NCI-H82 (cell line): ENCODE results near the gene DPYSL3.
A peak's percentile ranks its signal among the peaks of the same experiment; 100 is the strongest.

Source experiments
- DNase-seq: peaks from one replicate; lab custom pipeline; 2025; lab: John Stamatoyannopoulos, UW

The DPYSL3 gene

DNA sequence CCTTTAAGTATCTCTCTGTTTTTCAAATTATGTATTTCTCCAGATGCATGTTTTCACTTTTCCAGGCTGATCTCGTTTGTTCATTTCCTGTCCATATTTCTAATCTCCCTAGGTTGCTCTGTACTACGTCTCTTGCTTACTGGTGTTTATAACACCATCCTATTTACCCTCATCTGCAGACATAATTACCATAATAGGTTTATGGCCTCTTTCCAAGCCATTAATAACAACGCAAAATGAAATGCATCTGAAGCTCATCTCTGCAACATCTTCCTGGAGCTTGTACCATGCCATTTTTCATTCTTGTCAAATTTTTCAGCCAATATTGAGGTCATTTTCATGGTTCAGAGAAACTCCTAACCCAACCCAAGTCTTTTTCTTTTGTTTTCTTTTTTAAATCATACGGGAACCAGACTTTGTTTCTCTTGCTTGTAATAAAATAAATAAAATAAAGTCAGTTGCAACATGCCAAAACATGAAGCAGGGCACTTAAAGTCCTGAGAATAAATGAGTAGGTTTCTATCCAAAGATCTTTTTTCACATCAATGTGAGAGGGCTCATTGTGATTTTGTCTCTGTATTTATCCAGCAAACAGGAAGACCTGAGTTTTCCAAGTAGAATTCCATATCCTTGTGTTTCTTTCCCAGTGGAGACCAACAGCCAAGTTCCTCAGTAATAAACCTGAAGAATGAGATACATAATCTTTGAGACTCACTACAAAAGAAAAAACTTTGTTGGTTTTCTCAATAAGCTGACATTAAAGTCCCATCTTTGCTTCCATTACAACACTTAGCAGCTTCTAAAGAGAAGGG is 37.0 kb downstream of the DPYSL3 start:
- DNase-seq = peak; percentile 55

DNA sequence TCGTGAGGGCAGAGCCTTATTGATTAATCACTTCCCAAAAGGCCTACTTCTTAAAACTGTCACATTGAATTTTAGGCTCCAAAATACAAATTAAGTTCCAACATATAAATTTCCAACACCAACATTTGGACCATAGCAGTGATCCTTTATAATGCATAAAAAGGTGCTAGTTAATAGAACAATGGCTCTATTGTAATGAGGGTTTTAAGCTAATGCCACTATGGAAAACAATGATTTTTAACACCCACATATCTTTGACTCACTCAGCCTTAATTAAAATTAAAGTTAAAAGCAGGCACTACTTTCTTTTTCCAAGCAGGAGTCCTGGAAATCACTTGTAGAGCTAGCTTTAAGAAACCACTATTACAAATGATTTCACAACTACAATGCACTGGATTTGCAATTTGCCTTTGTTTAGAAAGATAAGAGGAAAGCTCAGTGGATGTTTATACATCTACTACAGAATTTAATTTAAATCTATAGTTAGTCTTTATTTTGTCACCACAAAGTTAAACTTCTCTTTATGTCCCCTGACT is 41.8 kb downstream of the DPYSL3 start:
- DNase-seq = no peak

DNA sequence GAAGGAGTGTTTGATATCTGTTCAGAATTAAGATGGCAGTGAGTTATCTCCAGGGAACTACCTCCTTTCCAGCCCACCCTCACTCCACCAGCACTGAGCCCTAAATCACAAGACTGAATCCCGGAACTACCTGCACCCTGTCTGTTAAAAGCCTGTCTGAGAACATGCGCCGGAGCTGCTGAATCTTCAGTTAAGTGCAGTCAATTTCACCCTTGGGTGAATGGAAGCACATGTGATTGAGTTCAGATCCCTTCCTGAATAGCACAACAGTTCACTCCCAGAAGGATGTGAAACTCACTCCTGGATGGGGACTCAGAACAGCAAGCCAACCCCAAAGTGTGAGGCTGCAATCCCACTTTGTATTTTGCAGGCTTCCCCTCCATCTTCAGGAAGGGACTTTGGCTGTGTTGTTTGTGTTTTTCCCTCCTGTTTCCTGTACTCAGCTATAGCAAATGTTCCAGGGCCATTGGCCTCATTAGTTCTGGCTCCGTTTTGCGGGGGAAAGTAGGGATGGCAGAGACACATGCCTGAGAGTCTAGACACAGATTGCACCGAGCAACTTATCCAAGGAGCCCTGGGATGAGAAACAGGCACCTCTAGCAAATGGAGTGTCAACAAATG is 43.4 kb downstream of the DPYSL3 start:
- peak; percentile 27 for DNase-seq

DNA sequence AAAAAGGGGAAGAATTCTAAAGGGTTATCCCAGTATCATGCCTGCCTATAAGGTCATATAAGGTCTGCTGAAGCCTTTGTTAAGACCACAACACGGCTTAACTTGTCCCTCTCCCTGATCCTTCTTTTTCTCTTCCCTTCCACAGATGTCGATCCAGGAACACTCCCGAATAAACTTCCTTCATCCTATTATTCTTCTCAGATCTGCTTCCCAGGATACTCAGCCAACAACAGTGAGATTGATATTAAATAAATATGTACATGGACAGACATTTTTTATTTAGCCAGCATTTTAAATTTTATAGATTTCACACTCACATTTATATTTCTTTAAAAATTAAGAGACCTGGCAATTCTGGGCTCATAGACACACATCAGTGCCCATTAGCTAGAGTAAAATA is 44.1 kb downstream of the DPYSL3 start:
- peak; percentile 89 for DNase-seq

DNA sequence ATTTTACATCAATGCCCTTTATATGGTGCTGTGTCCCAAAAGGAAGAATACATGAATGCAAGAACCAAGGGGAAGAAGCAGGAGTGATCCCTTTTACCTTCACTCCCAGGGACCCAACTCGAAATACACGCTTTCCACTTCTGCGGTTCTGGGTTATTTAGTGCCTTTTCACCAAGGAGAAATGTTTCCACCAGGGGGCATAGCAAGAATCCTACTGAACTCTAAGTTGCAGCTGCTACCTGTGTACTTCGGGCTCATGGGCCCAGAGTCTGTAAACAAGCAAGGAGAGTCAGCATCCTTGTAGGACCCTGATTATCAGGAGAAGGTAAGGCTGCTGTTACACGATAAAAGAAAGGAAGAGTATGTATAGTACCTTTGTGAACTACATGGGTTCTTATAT is 45.7 kb downstream of the DPYSL3 start:
- peak; percentile 66 for DNase-seq

DNA sequence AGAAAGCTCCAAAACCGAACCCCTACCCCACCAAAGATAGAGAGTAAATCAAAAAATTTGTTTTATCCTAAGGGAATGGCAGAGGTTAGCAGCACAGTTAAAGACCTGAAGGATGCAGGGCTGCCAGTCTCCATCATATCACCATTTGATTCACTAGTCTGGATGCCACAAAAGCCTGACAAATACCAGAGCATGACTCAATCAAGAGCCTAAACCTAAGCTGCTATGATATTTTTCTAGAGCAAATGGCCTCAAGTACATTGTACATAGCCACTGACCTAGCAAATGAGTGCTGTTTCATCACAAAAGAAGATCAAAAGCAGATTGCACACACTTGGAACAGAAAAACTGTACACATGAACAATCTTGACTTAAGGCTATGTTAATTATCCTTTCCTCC is 48.0 kb downstream of the DPYSL3 start:
- no peak for DNase-seq

DNA sequence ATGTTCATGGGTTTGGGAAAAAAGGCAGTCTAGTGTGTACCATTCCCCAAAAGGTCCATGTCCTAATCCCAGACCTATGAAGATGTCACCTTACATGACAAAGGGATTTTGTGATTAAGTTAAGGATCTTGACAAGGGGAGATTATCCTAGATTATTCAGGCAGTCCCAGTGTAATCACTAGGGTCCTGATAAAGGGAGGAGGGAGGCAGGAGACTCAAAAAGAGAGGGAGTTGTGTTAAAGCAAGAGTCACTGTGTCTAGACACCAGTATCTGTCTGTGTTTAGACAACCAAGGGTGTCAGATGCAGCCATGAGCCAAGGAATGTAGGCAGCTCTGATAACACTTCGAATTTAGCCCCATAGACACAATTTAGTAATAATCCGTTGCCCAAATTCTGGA is 49.5 kb downstream of the DPYSL3 start:
- DNase-seq = peak; percentile 87

DNA sequence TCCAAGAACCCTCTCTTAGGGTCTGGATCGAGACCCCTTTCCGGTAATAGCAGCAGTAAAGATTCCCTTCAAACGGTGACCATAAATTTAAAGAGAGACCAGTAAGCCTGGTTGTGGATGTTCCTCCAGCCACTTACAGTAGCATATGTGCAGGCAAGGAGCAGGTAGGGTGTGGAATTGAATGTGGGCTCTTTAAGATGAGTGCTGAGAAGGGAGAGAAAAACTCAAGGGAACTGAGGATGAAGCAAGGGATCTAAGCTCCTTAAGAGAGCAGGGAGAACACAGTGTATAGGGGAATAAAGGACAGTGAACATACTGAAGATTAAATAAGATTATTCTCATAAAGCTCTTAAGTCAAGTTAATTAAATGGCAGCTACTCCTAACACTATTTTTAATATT is 51.3 kb downstream of the DPYSL3 start:
- DNase-seq = peak; percentile 89

DNA sequence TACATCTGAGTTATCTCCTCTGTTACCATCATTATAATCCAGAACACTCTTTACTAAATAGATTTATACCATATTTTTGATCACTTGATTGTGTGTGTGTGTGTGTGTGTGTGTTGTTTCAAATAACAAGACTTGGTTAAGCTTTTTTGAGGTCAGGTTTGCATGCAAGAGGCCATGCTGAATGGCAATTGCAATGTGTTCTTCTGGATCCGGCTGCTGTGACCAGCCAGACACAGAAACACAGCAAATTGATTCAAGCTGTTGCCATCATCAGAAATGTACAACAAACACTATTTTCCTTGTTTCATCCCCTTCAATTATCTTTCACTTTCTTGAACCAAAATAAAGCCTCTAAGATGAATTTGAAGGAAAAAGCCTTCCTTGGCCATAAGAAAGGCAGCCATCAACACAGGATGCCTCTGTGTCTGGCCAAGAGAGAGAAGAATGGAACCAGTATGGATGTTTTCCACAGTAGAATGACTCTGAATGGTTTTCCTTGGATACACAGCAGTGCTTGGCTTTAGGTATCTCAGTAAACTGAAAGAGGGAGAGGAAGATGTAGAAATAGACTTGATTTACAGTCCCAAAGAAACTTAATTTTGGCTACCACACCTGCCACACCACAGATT is 53.9 kb downstream of the DPYSL3 start:
- peak; percentile 13 for DNase-seq

DNA sequence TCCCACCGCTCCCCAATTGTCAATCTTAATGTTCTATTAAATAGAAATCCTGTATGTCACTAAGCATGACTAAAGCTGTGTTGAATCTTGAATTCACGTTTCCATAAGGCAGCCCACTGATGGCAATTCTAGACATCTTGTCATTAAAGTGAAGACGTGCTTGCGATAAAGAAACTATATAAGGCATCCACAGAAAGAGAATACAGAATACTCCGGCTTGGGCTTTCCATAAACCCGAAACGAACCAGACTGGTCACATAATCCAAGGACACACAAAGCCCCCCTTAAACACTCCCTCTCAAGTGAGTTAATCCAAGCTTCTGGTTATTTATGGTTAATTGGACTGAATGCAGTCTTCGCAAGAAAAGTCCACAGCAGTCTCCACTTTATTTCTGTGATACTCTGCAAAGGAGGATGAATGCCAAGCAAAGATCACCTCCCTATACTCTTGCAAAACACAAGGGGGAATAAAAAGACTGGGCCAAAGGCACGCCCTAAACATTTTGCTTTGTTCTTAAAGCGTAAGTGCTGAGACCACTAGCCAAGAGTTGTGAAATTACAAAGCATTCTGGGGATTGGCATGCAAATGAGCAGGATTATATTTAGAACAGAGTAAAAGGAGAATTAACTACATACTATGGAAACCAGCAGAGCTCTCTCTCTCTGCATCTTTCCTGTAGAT is 54.7 kb downstream of the DPYSL3 start:
- peak; percentile 82 for DNase-seq

DNA sequence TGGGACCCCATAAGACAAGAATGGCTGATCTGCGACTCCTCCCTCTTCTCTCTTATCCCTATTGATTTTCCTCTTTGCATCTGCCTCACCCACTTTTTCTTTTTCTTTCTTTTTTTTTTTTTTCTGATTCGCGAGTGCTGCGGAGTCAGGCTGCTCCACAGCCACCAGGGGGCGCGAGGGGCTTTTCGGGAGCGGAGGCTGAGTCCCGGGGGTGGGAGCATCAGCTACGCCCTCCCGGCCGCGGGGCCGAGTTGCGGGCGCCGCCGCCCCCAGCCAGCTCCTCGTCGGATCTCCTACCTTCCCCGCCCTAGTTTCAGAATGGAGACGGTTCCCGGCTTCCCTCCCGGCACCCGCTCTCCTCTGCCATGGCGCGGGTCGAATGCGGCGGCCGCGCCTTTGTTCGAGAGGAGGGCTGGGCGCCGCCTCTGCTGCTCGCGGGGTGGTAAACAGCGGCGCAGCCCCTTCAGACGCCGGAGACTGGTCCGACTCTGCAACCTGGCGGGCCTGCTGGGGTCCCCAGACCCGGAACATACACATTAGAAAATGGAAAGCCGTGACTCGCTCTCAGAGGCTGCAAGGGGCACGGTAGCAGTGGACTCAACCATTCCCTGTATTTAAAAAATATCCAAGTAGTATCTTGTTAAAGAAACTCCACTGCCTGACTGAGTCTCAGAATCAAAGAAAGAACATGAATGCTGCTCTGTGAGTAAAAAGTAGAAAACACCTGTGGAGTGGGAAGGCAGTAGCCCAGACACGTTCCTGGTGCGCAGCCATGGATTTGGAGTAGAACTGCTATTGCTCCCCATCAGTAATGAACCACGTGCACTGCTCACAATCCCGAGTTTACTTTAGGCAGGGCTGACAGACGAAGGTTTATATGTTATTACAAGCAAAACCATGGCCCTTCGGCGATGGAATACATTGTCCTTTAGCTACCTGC is 55.7 kb downstream of the DPYSL3 start:
- peak; percentile 93 for DNase-seq

DNA sequence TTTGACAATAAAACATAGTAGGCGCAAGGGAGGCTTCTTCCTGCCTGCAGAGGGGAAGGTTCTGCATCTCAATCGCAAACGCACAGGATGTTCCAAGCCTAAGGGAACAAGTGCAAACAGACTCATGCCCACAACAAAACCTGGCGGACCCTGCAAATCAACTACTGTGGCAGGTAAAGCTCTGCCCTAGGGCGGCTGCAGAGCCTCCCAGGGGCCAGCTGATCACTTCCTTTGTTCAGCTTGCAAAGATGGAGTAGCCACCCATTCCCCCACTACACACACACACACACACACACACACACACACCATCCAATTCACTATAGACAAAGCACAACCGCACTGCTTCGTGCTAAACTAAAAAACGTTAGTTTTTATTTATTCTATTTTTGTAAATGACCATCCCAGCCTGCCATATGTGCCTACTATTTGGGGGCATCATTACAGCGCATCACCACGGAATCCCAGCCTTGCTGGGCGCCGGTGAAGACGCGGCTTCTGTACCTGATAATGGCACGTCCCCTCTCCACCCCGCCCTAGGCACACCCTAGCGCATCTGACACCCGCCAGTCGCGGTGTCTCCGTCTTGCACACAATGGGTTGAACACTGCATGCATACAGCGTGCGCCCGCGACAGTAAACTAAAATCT is 57.6 kb downstream of the DPYSL3 start:
- DNase-seq = peak; percentile 51

DNA sequence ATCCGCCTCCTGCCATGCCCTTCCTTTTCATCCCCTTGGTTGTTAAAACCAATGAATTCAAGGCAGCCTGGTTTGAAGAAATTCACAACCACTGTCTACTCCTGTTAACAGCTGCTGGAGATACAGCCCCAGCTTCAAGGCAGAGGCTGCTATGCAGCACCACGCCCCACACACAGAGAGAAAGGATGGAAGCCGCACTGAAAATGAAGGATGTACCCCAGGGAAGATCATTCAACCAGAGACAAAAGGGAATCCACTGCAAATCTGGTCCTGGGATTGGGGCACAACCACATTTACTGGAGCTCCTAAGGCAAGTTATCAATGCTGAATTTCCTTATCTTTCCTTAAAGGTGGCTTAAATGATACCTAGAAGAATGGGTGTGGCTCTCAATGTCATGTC is 58.7 kb downstream of the DPYSL3 start:
- DNase-seq = no peak

DNA sequence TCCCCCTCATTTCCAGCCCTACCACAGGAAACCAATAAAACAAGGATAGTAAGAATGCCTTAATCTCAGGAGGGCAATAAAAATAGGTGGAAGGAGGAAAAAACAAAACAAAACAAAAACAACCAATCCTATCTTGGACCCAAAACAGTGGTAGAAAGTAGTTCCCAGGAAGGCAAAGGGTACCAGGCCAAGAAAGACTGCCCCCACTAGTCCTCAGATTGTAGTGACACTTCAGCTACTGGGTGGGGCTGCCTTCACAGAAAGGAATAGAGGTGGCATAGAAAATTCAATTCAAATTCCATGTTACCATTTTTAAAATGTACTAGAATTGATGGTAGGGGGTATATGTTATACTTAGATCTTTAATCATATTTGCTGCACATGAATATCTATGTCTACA is 59.3 kb downstream of the DPYSL3 start:
- peak; percentile 24 for DNase-seq

DNA sequence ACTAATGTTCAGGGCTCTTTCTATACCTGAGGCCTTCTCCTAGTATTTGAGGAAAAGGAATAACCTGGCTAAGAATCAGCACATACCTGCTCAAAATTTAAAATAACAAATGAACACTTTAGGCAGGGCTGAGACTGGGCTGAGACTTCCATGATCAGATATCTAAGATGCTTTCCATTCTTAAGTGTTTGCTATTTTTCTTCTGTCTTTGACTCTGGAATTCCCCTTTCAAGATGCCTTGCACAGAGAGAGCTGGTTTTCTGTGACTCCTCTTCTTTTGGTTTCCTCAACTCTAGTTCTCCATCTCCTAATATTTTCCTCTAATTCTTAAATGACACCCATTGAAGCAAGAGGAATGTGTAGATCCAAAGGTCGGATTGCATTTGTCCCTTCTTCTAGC is 61.1 kb downstream of the DPYSL3 start:
- no peak for DNase-seq

DNA sequence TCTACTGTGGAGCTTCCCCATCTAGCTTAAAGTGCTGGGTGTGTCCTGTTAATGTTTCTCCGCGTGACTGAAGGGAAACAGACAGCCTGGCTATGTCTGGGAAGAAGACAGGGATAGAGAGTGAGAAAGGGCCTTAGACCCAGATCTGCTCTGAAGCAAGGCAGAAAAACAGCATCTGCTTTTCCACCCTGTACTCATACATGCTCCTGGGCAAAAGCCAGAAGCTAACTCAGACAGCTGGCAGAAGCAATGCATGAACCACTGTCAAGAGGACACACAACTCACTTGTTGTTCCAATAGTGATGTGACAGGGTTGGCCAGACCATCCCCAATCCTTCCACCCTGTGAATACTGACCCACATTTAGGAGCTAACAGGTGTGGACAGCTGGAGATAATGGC is 63.3 kb downstream of the DPYSL3 start:
- DNase-seq = no peak

DNA sequence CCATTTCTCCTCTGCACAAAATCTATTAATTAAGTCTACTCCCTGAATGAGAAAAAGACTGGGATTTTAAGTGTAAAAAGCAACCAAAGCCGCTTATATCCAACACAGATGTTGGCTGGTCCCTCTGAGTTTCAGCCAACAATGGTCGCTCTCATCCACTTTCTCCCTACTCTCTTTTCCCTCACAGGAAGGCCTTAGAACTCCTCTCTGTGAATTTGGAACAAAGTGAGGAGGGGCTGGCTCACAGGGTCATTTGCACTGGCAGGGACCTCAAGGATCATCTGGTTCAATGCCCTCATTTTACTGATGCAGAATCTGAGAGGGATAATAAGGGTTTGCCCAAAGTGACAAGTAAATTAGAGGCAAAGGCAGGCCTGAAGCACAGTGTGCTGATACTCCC is 64.0 kb downstream of the DPYSL3 start:
- no peak for DNase-seq

DNA sequence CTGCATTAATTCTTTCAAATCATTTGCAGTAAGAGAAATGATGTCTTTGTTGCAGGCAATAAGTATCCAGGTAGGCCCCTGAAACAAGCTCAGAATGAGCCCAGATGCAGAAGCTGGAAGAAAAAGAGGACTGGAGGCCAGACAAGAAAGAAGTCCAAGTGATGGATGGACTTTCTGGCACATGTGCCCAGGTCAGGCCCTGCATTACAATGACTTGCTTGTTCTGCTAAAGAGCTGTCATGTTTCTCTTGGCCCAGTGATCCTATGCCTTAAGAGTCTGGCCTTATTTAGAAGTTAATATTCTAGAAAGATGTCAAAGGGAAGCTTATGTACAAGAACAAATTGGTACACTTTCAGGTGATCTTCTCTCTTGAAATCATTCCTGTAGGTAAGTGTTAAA is 64.8 kb downstream of the DPYSL3 start:
- DNase-seq = no peak

DNA sequence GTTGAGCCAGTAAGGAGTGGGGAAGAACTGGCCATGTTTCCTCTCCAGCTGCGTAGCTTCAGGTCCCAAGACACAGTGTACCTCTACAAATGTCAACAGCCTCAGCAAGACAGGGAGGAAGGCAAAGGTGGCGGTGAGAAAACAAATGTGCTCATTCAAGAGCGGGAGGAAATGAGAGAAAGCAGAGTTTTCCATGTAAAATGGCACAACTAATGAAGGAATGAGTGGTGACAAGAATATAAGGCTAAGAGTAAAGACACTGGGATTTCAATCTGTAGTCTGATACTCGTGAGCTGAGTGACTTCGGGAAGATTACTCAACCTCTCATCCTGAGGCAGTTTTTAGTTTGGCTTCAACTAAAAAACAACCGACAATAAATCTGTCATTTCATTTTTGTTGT is 67.6 kb downstream of the DPYSL3 start:
- DNase-seq = peak; percentile 50

DNA sequence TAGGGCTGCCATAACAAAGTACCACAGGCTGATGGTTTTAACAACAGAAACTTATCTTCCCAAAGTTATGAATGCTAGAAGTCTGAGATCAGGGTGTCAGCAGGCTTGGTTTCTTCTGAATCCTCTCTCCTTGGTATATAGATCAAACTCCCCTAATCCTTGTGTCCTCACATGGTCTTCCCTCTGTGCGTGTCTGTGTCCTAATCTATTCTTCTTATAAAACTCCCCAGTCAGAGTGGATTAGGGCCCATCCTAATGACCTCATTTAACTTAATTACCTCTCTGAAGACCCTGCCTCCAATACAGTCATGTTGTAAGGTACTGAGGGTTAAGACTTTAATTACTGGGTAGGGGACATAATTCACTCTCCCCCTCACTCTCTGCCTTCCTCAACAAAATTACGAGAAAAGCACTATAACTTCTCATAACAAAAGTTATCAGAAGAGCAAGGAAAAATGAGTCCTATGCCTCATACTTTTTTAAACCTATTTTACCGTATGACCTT is 68.6 kb downstream of the DPYSL3 start:
- peak; percentile 98 for DNase-seq

DNA sequence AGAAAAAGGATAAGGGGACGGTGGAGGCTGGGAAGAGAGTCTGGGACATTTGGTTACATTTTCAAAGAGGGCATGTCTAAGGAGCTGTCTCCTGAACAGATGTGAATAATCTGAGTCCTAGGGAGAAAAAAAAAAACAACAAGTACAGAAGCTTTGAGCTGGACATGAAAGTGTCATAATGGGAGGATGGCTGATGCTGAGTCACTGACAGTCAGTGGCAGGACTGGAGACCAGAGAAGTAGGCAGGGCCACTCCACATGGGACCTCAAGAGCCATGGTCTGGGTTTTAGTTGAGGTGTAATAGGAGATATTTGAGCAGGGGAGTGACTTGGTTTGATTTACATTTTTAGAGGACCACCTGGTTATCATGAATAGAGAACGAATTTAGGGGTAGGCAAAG is 70.6 kb downstream of the DPYSL3 start:
- DNase-seq = no peak
